Brain microvascular endothelial cell (primary cell): ENCODE results near the gene FUT2.
A peak's percentile ranks its signal among the peaks of the same experiment; 100 is the strongest.

Source experiments
- DNase-seq: peaks from one replicate; pipeline ENCODE4 v3.0.0-alpha.2; 2020
- H3K27ac ChIP-seq: fragments of 250-450 bp; sonication (Bioruptor Pico); 2 replicates; pipeline ENCODE4 v1.5.1; 2020; ENCODE audit warnings: mild to moderate bottlenecking, moderate library complexity
- H3K27me3 ChIP-seq: fragments of 250-450 bp; sonication (Bioruptor Pico); replicated peaks from 2 replicates; pipeline ENCODE4 v1.5.1; 2020; ENCODE audit warnings: mild to moderate bottlenecking
- H3K36me3 ChIP-seq: fragments of 250-450 bp; sonication (Bioruptor Pico); replicated peaks from 2 replicates; pipeline ENCODE4 v1.5.1; 2020; ENCODE audit warnings: mild to moderate bottlenecking
- H3K4me3 ChIP-seq: 2 replicates; pipeline ENCODE4 v1.5.1; 2011; ENCODE audit warnings: low read depth, mild to moderate bottlenecking, control low read depth, low read length, moderate library complexity
- in situ Hi-C: cut with HindIII; loops from 2 replicates; pipeline ENCODE4 v1.10.0; 2017; ENCODE audit warnings: low sequenced_read_pairs, low pct_ligation_motif_present
- TF ChIP-seq, protein P1 (sequence below): IDR thresholded peaks from 2 replicates; pipeline ENCODE4 v1.5.1; 2011; ENCODE audit warnings: low read depth, mild to moderate bottlenecking, moderate library complexity, low read length, control low read depth, inconsistent platforms; ENCODE audit errors: missing control alignments

FUT2 gene

DNA sequence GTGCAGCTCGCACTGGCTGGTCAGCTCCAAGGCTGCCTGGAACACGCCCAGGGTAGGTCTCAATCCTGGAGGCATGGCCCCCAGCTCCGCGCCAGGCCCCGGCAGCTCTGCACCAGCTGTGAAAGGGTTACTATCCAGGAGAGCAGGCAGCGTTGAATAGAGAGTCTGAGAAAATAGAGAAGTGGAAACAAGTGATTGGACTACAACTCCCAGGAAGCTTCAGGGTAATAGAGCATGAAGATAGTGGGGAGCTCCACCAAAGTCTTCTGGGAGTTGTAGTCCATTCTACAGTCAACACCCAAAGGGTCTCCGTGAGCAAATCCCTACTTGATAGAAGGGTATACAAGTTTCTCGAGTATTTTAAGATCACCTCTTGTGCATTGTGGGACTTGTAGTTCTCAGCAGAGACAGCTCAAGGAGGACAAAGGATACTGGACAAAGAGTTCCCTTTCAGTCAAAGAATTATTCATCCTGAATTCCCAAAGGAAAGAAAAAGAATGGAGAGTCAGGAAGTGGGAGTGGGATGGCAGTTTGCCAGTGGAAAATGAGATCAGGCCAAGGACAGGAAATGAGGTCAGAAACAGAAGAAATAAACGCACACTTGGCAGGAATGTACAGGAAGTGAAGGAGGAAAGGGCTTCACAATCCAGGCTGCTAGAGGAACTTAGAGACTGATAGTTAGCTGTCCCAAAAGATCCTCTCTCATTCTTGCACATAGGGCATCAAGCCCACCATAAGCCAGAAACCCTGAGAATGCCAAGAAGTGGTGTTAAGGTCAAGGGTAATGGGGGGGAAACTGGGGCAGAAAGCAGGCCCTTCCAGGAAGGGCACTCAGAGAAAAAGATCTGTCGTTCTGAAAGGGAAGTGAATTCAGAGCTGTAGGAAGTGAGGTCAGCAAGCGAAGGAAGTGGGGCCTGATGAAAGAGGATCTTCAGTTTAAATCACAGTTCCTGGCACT lies 29.3 kb downstream of the FUT2 start:
- TF ChIP-seq, protein P1, sequence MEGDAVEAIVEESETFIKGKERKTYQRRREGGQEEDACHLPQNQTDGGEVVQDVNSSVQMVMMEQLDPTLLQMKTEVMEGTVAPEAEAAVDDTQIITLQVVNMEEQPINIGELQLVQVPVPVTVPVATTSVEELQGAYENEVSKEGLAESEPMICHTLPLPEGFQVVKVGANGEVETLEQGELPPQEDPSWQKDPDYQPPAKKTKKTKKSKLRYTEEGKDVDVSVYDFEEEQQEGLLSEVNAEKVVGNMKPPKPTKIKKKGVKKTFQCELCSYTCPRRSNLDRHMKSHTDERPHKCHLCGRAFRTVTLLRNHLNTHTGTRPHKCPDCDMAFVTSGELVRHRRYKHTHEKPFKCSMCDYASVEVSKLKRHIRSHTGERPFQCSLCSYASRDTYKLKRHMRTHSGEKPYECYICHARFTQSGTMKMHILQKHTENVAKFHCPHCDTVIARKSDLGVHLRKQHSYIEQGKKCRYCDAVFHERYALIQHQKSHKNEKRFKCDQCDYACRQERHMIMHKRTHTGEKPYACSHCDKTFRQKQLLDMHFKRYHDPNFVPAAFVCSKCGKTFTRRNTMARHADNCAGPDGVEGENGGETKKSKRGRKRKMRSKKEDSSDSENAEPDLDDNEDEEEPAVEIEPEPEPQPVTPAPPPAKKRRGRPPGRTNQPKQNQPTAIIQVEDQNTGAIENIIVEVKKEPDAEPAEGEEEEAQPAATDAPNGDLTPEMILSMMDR: no peak

DNA sequence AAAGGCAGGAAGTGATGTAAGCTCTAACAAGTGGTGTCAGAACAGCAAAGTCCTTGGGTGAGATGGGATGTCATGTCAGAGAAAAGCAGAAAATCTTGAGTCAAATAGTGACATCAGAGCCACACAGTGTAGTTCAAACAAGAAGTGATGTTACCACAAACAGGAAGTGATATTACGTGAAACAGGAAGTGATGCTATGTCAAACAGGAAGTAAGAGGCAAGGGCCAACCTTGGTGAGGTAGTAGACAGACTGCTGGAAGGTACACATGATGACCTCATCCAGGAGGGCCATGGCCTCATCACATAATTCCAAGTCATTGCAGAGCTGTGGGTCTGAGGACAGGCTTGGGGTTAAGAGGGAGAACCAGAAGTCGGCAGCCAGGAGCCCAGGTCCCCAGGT lies 30.8 kb downstream of the FUT2 start:
- no peak overlapping the region for H3K27ac ChIP-seq
- no peaks in the 10 kb centered on the region for H3K36me3 ChIP-seq
- in situ Hi-C loops: no loop called here
- no peak overlapping the region for H3K4me3 ChIP-seq
- DNase-seq: no peak
- H3K27me3 ChIP-seq: no peaks in the 10 kb centered on the region
- TF ChIP-seq, protein P1: no peak

More for the DNA sequence above, 29.3 kb downstream of the FUT2 start:
- peak overlapping the region; percentile 58 for H3K27ac ChIP-seq
- in situ Hi-C loops: no loop called here
- H3K27me3 ChIP-seq: no peaks in the 10 kb centered on the region
- H3K36me3 ChIP-seq: no peaks in the 10 kb centered on the region
- H3K4me3 ChIP-seq: no peak overlapping the region
- peak; percentile 88 for DNase-seq

DNA sequence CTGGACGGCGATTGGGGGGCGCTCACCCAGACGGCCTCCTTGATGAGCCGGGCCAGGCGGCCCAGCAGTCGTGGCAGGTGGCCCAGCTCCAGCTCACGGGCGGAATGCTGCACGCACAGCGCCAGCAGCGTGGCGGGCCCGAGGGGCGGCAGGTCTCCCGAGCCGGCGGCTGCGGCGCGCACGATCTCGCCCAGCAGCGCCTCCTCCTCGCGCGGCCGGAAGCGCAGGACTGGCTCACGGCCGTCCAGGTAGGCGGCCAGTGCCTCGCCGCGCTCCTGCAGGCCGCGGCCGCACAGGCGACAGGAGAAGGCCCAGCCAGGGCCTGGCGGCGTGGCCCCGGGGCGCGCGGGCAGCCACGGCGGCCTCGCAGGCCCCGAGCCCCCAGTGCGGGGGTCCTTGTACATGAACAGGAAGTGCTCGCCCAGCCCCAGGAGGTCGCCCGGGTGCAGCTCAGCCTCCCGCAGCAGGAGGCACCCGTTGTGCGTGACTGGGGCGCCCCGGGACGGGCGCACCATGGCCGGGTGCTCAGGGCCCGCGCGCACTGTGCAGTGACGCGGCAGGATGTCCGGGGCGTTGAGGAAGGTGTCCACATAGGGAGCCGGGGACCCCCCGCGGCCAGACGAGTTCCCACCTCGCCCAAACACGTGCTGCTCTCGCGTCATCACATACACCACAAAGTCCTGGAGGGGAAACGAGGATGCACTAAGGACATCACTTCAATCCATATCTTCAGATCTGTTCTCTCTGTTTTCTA lies 33.3 kb downstream of the FUT2 start:
- in situ Hi-C loops: no loop called here
- H3K27me3 ChIP-seq: no peaks in the 10 kb centered on the region
- TF ChIP-seq, protein P1: no peak
- DNase-seq: no peak
- H3K36me3 ChIP-seq: no peaks in the 10 kb centered on the region
- H3K4me3 ChIP-seq: peak overlapping the region; percentile 26
- no peak overlapping the region for H3K27ac ChIP-seq

DNA sequence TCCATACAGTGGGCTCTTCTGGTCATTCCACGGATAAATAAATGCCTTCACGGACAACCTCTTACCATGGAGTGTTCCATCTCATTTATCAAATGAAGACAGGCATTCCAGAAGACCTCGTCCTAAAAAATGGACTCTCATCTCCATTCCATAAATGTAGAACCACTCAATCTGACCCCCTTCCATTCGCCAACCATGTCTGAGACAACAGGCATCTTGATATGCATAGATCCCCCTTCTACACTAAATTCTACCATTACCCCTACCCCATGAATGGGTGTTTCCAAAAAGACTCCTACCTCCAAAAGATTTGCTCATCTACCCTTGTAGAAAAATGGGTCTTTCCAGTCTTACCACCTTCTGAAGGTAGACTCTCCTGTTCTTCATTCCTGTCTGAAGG lies 35.7 kb downstream of the FUT2 start:
- no peak for DNase-seq
- no peaks in the 10 kb centered on the region for H3K36me3 ChIP-seq
- TF ChIP-seq, protein P1: no peak
- H3K27me3 ChIP-seq: no peaks in the 10 kb centered on the region
- H3K4me3 ChIP-seq: no peak overlapping the region
- in situ Hi-C loops: no loop called here
- H3K27ac ChIP-seq: no peak overlapping the region

DNA sequence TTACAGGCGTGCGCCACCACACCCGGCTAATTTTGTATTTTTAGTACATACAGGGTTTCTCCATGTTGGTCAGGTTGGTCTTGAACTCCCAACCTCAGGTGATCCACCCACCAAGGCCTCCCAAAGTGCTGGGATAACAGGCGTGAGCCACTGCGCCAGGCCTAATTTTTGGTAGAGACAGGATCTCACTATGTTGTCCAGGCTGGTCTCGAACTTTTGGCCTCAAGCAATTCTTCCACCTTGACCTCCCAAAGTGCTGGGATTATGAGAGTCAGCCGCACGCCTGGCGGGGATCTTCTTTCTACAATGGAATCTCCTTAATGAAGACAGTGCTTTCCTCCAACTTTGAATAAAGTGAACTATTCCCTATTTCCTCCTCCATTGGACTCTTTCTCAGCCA lies 38.9 kb downstream of the FUT2 start:
- DNase-seq: no peak
- Histone ChIP-seq H3K27me3 (peaks cover 4% of the 10 kb centered on the region), H3K27ac (no peak overlapping the region), H3K36me3 (no peaks in the 10 kb centered on the region), H3K4me3 (no peak overlapping the region)
- in situ Hi-C loops: no loop called here
- TF ChIP-seq, protein P1: no peak
